ENCODE measurements around the gene RPS16. TPM values are rescaled to one million over a fixed set of nuclear protein-coding genes. Genes with fewer than 3 reads are reported as not detected.

RPS16 gene
- total and polyA plus RNA-seq, 9 of the 15 experiments (the other 6 are each of a cell fraction or from before 2014, with no cell fraction given): 82.6 to 3,671 (median 2,204) TPM

DNA sequence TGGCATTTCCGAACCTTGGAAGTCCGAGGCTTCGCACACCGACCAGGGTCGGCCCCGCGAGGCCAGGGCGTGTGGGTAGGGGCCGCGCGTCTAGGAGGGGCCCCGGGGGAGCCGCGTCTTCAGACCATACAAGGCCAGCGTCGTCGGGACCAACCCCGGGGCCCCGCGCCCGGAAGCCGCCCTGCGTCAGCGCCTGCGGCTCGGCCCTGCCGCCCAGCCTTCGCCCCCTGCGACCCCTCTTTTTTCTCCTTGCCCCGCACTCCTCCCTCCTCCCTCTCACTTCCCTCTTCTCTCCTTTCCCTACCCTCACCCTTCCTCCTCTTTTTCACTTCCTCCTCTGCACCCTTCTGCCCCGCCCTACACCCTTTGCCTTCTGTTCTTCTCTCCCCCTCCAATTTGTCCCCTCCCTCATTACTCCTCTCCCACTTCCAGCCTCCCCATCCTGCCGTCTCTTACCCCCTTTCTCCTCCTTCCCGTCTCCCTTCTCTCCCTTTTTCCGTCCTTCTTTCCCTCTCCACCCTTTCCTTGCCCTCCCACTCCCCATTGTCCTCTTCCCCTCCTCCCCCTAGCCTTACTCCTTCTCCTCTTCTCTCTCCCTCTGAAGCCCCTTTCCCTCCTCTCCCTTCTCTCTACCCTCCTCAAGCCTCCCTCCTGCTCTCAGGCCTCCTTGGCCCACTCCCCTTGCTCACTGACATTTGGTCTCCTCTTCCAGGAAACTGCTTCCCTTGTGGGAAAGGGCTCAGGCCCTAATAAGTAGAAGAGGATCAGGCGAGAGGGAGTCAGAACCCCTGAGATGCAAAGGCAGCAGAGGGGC lies 25.5 kb downstream of the RPS16 start (continued):
- TF ChIP-seq CAMTA2 (CRISPR knock-in tag; conservative IDR thresholded peaks at IDR 0.05): no peak; the same call in 1 of the 2 replicates
- 0 out of 4 replicates have a peak, but pooled peaks of 1 of the 2 experiments have one; percentile 49 for TF ChIP-seq CSDE1 (IDR thresholded peaks at IDR 0.05)
- peak; percentile 12; the same call in 1 of the 2 replicates for TF ChIP-seq ZBTB17 (CRISPR knock-in tag; IDR thresholded peaks at IDR 0.05)
- no peak for TF ChIP-seq BHLHE40 (IDR thresholded peaks at IDR 0.05; ENCODE audit: low read length)
- TF ChIP-seq RHOXF2B (CRISPR knock-in tag; conservative IDR thresholded peaks at IDR 0.05): no peak
- no peak for TF ChIP-seq SAFB2 (IDR thresholded peaks at IDR 0.05; ENCODE audit: borderline replicate concordance, low read depth, low read length, severe bottlenecking)
- TF ChIP-seq ILF3 (IDR thresholded peaks at IDR 0.05; ENCODE audit: borderline replicate concordance): no peak
- no peak for TF ChIP-seq POLR2H (tag; IDR thresholded peaks at IDR 0.05; ENCODE audit: low read depth)
- peak; percentile 10 for TF ChIP-seq HMGN3 (IDR thresholded peaks at IDR 0.05; ENCODE audit: borderline replicate concordance, extremely low read depth, insufficient read length, low read depth, low read length)
- TF ChIP-seq IFI16 (CRISPR knock-in tag; IDR thresholded peaks at IDR 0.05): no peak
- peak; percentile 2; the same call in 1 of the 2 replicates for TF ChIP-seq EP400 (IDR thresholded peaks at IDR 0.05)
- peak; percentile 88 for TF ChIP-seq ZBTB7A (IDR thresholded peaks at IDR 0.05; ENCODE audit: borderline replicate concordance, control insufficient read depth, low read depth, low read length)
- TF ChIP-seq ILK (tag; IDR thresholded peaks at IDR 0.05; ENCODE audit: borderline replicate concordance, low read depth): no peak
- no peak for TF ChIP-seq SMARCC2 (IDR thresholded peaks at IDR 0.05; ENCODE audit: low read depth)
- no peak for TF ChIP-seq ZNF133 (CRISPR knock-in tag; IDR thresholded peaks at IDR 0.05)
- no peak for TF ChIP-seq ZNF324 (CRISPR knock-in tag; IDR thresholded peaks at IDR 0.05)
- TF ChIP-seq MTA2 (IDR thresholded peaks at IDR 0.05; ENCODE audit: low read depth): peak; percentile 64
- peak; percentile 26 for TF ChIP-seq TAF1 (IDR thresholded peaks at IDR 0.05; ENCODE audit: control insufficient read depth, extremely low read depth, insufficient read depth, low read length, severe bottlenecking)
- no peak for TF ChIP-seq SNRNP70 (optimal IDR thresholded peaks at IDR 0.05; ENCODE audit: low read depth, low read length)
- TF ChIP-seq, protein P1, sequence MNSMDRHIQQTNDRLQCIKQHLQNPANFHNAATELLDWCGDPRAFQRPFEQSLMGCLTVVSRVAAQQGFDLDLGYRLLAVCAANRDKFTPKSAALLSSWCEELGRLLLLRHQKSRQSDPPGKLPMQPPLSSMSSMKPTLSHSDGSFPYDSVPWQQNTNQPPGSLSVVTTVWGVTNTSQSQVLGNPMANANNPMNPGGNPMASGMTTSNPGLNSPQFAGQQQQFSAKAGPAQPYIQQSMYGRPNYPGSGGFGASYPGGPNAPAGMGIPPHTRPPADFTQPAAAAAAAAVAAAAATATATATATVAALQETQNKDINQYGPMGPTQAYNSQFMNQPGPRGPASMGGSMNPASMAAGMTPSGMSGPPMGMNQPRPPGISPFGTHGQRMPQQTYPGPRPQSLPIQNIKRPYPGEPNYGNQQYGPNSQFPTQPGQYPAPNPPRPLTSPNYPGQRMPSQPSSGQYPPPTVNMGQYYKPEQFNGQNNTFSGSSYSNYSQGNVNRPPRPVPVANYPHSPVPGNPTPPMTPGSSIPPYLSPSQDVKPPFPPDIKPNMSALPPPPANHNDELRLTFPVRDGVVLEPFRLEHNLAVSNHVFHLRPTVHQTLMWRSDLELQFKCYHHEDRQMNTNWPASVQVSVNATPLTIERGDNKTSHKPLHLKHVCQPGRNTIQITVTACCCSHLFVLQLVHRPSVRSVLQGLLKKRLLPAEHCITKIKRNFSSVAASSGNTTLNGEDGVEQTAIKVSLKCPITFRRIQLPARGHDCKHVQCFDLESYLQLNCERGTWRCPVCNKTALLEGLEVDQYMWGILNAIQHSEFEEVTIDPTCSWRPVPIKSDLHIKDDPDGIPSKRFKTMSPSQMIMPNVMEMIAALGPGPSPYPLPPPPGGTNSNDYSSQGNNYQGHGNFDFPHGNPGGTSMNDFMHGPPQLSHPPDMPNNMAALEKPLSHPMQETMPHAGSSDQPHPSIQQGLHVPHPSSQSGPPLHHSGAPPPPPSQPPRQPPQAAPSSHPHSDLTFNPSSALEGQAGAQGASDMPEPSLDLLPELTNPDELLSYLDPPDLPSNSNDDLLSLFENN (IDR thresholded peaks at IDR 0.05; ENCODE audit: low read depth in 2 of 2, low read length in 2 of 2): no peak
- TF ChIP-seq ZNF165 (CRISPR knock-in tag; IDR thresholded peaks at IDR 0.05; ENCODE audit: borderline replicate concordance): no peak
- TF ChIP-seq, protein P2, sequence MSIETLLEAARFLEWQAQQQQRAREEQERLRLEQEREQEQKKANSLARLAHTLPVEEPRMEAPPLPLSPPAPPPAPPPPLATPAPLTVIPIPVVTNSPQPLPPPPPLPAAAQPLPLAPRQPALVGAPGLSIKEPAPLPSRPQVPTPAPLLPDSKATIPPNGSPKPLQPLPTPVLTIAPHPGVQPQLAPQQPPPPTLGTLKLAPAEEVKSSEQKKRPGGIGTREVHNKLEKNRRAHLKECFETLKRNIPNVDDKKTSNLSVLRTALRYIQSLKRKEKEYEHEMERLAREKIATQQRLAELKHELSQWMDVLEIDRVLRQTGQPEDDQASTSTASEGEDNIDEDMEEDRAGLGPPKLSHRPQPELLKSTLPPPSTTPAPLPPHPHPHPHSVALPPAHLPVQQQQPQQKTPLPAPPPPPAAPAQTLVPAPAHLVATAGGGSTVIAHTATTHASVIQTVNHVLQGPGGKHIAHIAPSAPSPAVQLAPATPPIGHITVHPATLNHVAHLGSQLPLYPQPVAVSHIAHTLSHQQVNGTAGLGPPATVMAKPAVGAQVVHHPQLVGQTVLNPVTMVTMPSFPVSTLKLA (conservative IDR thresholded peaks at IDR 0.05): 0 out of 4 replicates have a peak, but pooled peaks of 1 of the 2 experiments have one; percentile 9

Data from K562 (cell line).